Transverse colon (tissue), 3 donors: ENCODE data around the gene KRT83.

Experiments
- CTCF ChIP-seq, 5 experiments: fragments of 200-600 bp in 3 of 5; fragments of 450-650 bp in 2 of 5; sonication (generic) in 3 of 5; IDR thresholded peaks; 1 replicate in 2 of 5; 2 replicates in 3 of 5; pipeline ENCODE4 v1.5.1; 2016 to 2017; ENCODE audit warnings: antibody characterized with exemption in 5 of 5, inconsistent platforms in 3 of 5, mild to moderate bottlenecking in 2 of 5, moderate library complexity in 1 of 5
- EP300 ChIP-seq: sonication (generic); formaldehyde crosslinking; IDR thresholded peaks from one replicate; pipeline ENCODE4 v1.6.1; 2017; ENCODE audit warnings: antibody characterized with exemption, low read depth
- POLR2A ChIP-seq: fragments of 450-650 bp; IDR thresholded peaks from one replicate; pipeline ENCODE4 v1.6.1; 2016; ENCODE audit warnings: antibody characterized with exemption, mild to moderate bottlenecking, moderate library complexity

DNA sequence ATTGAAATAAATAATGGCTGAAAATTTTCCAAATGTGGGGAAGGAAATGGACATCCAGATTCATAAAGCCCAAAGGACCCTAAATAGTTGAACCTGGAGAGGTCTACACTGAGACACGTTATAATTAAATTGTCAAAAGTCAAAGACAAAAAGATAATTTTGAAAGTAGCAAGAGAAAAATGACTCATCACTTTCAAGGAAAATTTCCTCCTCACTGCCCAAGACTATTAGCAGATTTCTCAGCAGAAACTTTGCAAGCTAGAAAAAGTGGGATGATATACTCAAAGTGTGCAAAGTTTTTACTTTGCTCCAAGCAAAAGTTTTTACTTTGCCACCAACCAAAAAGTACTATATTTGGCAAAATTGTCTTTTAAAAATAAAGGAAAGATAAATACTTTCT is 15.9 kb upstream of the KRT83 start:
- TF ChIP-seq CTCF (IDR thresholded peaks at IDR 0.05) (no peak), POLR2A (no peak), EP300 (no peak)
